A673 (cell line): Measurements from ENCODE around the gene TRPM4. TPM values are rescaled to one million over a fixed set of nuclear protein-coding genes. Genes with fewer than 3 reads are reported as not detected.

Source experiments
- BruUV-seq: library from RNA; stranded (reverse); fragments of 400-500 nt; replicated peaks from 2 replicates; lab custom pipeline; 2021; lab: Mats Ljungman, UMichigan
- CTCF ChIA-PET: fragments of 300-600 bp; sonication (Branson Sonifier 250); formaldehyde crosslinking; loops from one replicate; lab custom pipeline; 2022; ENCODE audit warnings: antibody characterized with exemption; lab: Charles Lee
- POLR2A ChIA-PET: fragments of 300-600 bp; sonication (Branson Sonifier 250); formaldehyde crosslinking; loops from one replicate; lab custom pipeline; 2022; ENCODE audit warnings: antibody characterized with exemption; ENCODE audit not compliant: low non-redundant PET; lab: Charles Lee
- DNase-seq: peaks from one replicate; pipeline ENCODE4 v3.0.0-alpha.2; 2015; ENCODE audit warnings: low spot score
- H3K27ac ChIP-seq: fragments of 200-600 bp; sonication (generic); 2 replicates; pipeline ENCODE4 v1.5.1; 2016; ENCODE audit warnings: mixed run types, low read depth, mild to moderate bottlenecking, mixed read lengths, antibody characterized with exemption, low read length; ENCODE audit not compliant: poor library complexity, severe bottlenecking
- H3K27me3 ChIP-seq: fragments of 200-600 bp; sonication (generic); replicated peaks from 2 replicates; pipeline ENCODE4 v1.6.1; 2017; ENCODE audit warnings: mixed run types, low read depth, mild to moderate bottlenecking, mixed read lengths, antibody characterized with exemption, low read length; ENCODE audit not compliant: insufficient read depth, poor library complexity
- H3K36me3 ChIP-seq: fragments of 200-600 bp; sonication (generic); 2 replicates; pipeline ENCODE4 v1.6.1; 2016; ENCODE audit warnings: mixed run types, mild to moderate bottlenecking, mixed read lengths, antibody characterized with exemption, low read length; ENCODE audit not compliant: insufficient read depth, poor library complexity, severe bottlenecking
- H3K4me1 ChIP-seq: fragments of 200-600 bp; sonication (generic); 2 replicates; pipeline ENCODE4 v1.6.1; 2017; ENCODE audit warnings: mixed run types, mild to moderate bottlenecking, mixed read lengths, antibody characterized with exemption, low read length; ENCODE audit not compliant: insufficient read depth, poor library complexity, severe bottlenecking
- H3K4me3 ChIP-seq: fragments of 200-600 bp; sonication (generic); 2 replicates; pipeline ENCODE4 v1.5.1; 2016; ENCODE audit warnings: low read depth, mixed run types, mild to moderate bottlenecking, mixed read lengths, low read length; ENCODE audit not compliant: poor library complexity, severe bottlenecking
- H3K9me3 ChIP-seq: fragments of 200-600 bp; sonication (generic); 2 replicates; pipeline ENCODE4 v1.6.1; 2016; ENCODE audit warnings: mixed run types, low read depth, mild to moderate bottlenecking, mixed read lengths, antibody characterized with exemption, low read length; ENCODE audit not compliant: poor library complexity, severe bottlenecking
- EZH2 ChIP-seq: fragments of 200-600 bp; sonication (generic); IDR thresholded peaks from 2 replicates; pipeline ENCODE4 v1.6.1; 2017; ENCODE audit warnings: borderline replicate concordance, low read depth, mild to moderate bottlenecking, mixed read lengths, antibody characterized with exemption, low read length; ENCODE audit not compliant: poor library complexity, severe bottlenecking
- intact Hi-C: fragments of 100-400 bp; cut with micrococcal nuclease; formaldehyde crosslinking; loops from one replicate; pipeline ENCODE4 v1.10.0; 2022; ENCODE audit not compliant: unreplicated experiment
- total RNA-seq: library from RNA; stranded (reverse); gene quantifications from 2 replicates; pipeline ENCODE4 v1.2.3, GENCODE V29; 2021
- TF ChIP-seq, protein P1 (sequence below): fragments of 300-800, 200-600 bp; sonication (generic); conservative IDR thresholded peaks from 2 replicates; pipeline ENCODE4 v1.5.1; 2017; ENCODE audit warnings: low read depth, mild to moderate bottlenecking, antibody characterized with exemption, low read length, moderate library complexity, mixed read lengths

Gene TRPM4
- total RNA-seq, 1 experiment from 2014 or later: 107 TPM

DNA sequence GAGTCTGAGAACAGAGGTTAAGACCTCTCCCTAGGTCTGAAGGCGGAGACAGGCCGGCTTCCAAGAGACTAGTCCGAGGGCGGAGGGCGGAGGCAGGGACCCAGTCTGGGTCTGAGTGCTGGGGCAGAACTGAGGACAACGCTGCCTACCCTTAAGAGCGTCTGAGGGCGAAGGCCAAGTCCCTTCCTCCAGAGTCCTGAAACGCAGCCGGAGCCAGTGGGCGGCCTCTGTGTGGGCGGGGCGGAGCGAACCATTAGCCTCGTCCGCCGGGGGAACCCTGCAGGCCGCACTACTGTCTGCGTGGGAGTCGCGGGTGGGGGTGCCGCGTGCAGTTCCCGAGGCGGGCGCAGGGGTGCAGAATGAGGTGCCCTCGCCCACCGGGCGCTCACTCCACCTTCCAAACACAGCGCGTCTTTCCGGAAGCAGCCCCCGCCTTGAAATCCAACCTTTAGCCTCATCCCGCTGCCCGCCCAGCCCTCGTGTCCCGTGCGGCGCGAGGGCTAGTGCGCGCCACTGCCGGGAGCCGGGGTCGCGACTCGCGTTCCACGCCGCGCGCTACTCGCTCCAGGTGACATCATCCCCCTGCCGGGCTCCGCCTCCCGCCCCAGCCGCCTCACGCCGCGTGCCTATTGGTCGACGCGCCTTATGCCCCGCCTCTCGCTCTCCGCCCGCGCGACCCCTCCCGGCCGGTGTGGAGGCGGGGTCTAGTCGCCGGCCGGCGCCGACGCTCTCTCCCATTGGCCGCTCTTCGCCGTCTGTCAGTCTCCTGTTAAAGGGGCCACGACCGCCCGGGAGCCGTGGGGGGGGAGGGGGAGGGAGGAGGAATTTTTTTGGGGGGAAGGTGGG lies 38.8 kb upstream of the TRPM4 start, which contains the start of gene C19orf73:
C19orf73 (minus strand) TSS at position 579 of the 846 bp plus-strand sequence; CDS start at position 458, 121 bp downstream.
- intact Hi-C loops: no loop called here
- H3K4me3 ChIP-seq: peak within 1 kb of the TSS; percentile 79
- ChIA-PET CTCF (no interaction called here), POLR2A (interaction anchor here (0.8 kb wide), 1 partner anchor 21 kb away, joined by 5 read pairs; no protein-coding TSS in a partner anchor)
- H3K9me3 ChIP-seq: no peaks in the 10 kb centered on the region
- H3K36me3 ChIP-seq: no peaks in the 10 kb centered on the region
- TF ChIP-seq, protein P1, sequence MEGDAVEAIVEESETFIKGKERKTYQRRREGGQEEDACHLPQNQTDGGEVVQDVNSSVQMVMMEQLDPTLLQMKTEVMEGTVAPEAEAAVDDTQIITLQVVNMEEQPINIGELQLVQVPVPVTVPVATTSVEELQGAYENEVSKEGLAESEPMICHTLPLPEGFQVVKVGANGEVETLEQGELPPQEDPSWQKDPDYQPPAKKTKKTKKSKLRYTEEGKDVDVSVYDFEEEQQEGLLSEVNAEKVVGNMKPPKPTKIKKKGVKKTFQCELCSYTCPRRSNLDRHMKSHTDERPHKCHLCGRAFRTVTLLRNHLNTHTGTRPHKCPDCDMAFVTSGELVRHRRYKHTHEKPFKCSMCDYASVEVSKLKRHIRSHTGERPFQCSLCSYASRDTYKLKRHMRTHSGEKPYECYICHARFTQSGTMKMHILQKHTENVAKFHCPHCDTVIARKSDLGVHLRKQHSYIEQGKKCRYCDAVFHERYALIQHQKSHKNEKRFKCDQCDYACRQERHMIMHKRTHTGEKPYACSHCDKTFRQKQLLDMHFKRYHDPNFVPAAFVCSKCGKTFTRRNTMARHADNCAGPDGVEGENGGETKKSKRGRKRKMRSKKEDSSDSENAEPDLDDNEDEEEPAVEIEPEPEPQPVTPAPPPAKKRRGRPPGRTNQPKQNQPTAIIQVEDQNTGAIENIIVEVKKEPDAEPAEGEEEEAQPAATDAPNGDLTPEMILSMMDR: peak; percentile 38
- no peak for TF ChIP-seq EZH2
- peaks cover 15% of the 10 kb centered on the region for H3K4me1 ChIP-seq
- H3K27ac ChIP-seq: peak within 1 kb of the TSS; percentile 97
- DNase-seq: peak; percentile 96
- no peaks in the 10 kb centered on the region for H3K27me3 ChIP-seq
- BruUV-seq: TSS peak; percentile 76

- no peak for TF ChIP-seq EZH2
- TF ChIP-seq, protein P1: no peak
- Histone ChIP-seq H3K9me3 (no peaks in the 10 kb centered on the region), H3K27ac (peak within 1 kb of the TSS; percentile 97), H3K4me3 (peak within 1 kb of the TSS; percentile 79), H3K4me1 (peaks cover 11% of the 10 kb centered on the region), H3K27me3 (no peaks in the 10 kb centered on the region), H3K36me3 (no peaks in the 10 kb centered on the region)
- ChIA-PET POLR2A (interaction anchor here (0.6 to 0.8 kb wide), 2 partner anchors 20 to 29 kb away, joined by 5 to 7 read pairs; no protein-coding TSS in a partner anchor), CTCF (interaction anchor here (1.5 kb wide), 1 partner anchor 27 kb away, joined by 4 read pairs; no protein-coding TSS in a partner anchor)
- peak; percentile 42 for DNase-seq
- intact Hi-C loops: no loop called here
- no TSS peak for BruUV-seq
These were observed 37.9 kb upstream of the TRPM4 start, which contains the start of gene PPFIA3 for GRCh38 chr19:49119411-49120324. TSS of gene PPFIA3 (plus strand) at chr19:49119544. CDS start at chr19:49127874, 8,330 bp downstream.

DNA sequence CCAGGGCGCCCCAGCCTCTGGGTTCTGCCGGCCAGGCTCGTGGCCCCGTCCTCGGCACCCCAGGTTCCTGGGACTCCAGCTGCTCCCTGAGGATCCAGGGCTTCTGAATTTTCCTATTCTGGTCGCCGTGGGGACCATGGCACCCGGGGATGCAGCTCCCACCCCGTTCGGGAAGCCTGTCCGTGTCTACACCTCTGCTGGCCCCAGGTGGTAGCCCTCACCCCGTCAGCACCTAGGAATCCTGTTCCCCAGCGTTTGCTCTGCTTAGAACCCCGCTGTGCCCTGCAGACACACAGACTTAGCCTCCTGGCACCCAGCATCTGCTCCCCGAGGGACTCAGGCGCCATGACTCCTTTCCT lies 37.3 kb upstream of the TRPM4 start:
- no peak for TF ChIP-seq EZH2
- TF ChIP-seq, protein P1: no peak
- DNase-seq: no peak
- Histone ChIP-seq H3K27ac (peak overlapping the region; percentile 97), H3K36me3 (no peaks in the 10 kb centered on the region), H3K4me3 (peak overlapping the region; percentile 79), H3K27me3 (no peaks in the 10 kb centered on the region), H3K9me3 (no peaks in the 10 kb centered on the region), H3K4me1 (peaks cover 11% of the 10 kb centered on the region)
- CTCF ChIA-PET: interaction anchor here (1.5 kb wide), 1 partner anchor 26 kb away, joined by 4 read pairs; no protein-coding TSS in a partner anchor
- intact Hi-C loops: no loop called here
- POLR2A ChIA-PET: no interaction called here
- BruUV-seq: no TSS peak
